Neural crest cell (in vitro differentiated cells): ENCODE results near the gene SHROOM2. TPM values are rescaled to one million over a fixed set of nuclear protein-coding genes. Genes with fewer than 3 reads are reported as not detected.

Source experiments
- DNase-seq: peaks from one replicate; pipeline ENCODE4 v3.0.0; 2021; ENCODE audit warnings: low read depth, mixed read lengths, low spot score
- H3K27ac Mint-ChIP-seq: one replicate; pipeline ENCODE4 v1.8.0; 2021; ENCODE audit warnings: mild to moderate bottlenecking, mixed read lengths; ENCODE audit not compliant: unreplicated experiment
- H3K27me3 Mint-ChIP-seq: 2 replicates; pipeline ENCODE4 v1.8.0; 2021; ENCODE audit warnings: low read depth, mild to moderate bottlenecking, mixed read lengths
- H3K36me3 Mint-ChIP-seq: 2 replicates; pipeline ENCODE4 v1.8.0; 2021; ENCODE audit warnings: low read depth, mild to moderate bottlenecking, mixed read lengths
- H3K4me1 Mint-ChIP-seq: 2 replicates; pipeline ENCODE4 v1.8.0; 2021; ENCODE audit warnings: mixed read lengths
- H3K4me3 Mint-ChIP-seq: one replicate; pipeline ENCODE4 v1.8.0; 2021; ENCODE audit warnings: mild to moderate bottlenecking, mixed read lengths
- H3K9me3 Mint-ChIP-seq: 2 replicates; pipeline ENCODE4 v1.8.0; 2021; ENCODE audit warnings: mixed read lengths
- total RNA-seq: library from RNA; stranded (reverse); gene quantifications from 2 replicates; pipeline ENCODE4 v1.2.1, GENCODE V29; 2021
- TF ChIP-seq, protein P1 (sequence below): fragments of 200-600 bp; sonication (generic); conservative IDR thresholded peaks from 2 replicates; pipeline ENCODE4 v1.5.0; 2021; ENCODE audit warnings: antibody characterized with exemption, mild to moderate bottlenecking

The SHROOM2 gene
- total RNA-seq, 1 donor from 2014 or later: 11.1 TPM

DNA sequence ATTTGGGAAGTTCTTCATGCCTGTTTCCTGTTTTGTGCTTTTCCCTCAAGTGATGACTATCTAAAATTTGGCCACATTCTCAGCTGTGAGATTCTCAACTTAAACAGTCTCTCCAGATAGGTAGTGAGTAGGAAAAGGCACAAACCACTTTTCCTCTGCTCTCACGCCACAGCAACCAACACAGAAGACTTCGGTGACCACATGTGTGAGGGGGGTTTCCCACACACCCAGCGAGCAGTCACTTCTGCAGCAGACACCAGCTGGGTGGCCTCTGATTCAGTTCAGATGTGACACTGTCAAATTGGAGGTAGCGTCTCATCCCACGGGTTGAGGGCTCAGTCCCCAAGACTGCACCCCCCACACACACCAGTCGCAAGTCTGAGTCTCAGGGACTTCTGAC, 155.9 kb downstream of the SHROOM2 start:
- no peak for DNase-seq
- no peaks in the 10 kb centered on the region for H3K27me3 Mint-ChIP-seq
- no peak overlapping the region for H3K4me3 Mint-ChIP-seq
- H3K4me1 Mint-ChIP-seq: peaks cover 3% of the 10 kb centered on the region
- peak overlapping the region; percentile 19 for H3K27ac Mint-ChIP-seq
- TF ChIP-seq, protein P1, sequence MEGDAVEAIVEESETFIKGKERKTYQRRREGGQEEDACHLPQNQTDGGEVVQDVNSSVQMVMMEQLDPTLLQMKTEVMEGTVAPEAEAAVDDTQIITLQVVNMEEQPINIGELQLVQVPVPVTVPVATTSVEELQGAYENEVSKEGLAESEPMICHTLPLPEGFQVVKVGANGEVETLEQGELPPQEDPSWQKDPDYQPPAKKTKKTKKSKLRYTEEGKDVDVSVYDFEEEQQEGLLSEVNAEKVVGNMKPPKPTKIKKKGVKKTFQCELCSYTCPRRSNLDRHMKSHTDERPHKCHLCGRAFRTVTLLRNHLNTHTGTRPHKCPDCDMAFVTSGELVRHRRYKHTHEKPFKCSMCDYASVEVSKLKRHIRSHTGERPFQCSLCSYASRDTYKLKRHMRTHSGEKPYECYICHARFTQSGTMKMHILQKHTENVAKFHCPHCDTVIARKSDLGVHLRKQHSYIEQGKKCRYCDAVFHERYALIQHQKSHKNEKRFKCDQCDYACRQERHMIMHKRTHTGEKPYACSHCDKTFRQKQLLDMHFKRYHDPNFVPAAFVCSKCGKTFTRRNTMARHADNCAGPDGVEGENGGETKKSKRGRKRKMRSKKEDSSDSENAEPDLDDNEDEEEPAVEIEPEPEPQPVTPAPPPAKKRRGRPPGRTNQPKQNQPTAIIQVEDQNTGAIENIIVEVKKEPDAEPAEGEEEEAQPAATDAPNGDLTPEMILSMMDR: no peak
- peaks cover 10% of the 10 kb centered on the region for H3K36me3 Mint-ChIP-seq
- no peaks in the 10 kb centered on the region for H3K9me3 Mint-ChIP-seq

GRCh38 chrX:9943420-9943819, 157.2 kb downstream of the SHROOM2 start:
- Mint-ChIP-seq H3K27ac (no peak overlapping the region), H3K27me3 (no peaks in the 10 kb centered on the region), H3K36me3 (peaks cover 12% of the 10 kb centered on the region), H3K4me3 (no peak overlapping the region), H3K4me1 (peaks cover 8% of the 10 kb centered on the region), H3K9me3 (no peaks in the 10 kb centered on the region)
- DNase-seq: no peak
- TF ChIP-seq, protein P1: no peak

DNA sequence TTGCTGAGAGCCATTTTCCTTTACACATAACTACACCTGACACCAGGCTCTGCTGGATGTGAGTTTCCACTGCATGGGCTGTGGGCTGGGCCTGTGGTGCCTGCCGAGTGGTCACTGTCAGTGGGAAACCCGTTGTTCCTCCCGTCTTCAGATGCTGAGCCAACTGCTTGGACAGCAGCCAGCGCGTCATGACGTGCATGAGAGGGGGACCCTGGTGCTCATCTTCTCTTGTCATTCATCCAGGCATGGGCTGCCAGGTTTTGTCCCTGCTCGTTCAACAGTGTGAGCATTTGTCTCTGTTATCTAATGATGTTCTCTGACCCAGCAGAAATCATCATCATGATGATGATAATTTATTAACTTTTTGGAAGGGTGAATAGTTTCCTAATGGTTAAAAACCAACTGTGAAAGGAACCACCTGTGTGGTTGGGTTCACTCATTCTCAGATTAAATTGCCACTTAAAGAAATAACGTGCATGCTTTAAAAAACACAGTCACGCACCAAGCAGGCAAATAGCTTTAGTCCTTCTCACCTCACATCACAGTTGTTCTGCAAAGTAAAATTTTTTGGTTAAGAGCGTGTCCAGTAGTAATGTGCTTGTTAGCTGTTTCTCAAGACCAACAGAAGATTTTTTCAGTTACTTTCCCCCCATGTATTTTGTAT, 161.0 kb downstream of the SHROOM2 start:
- no peak for DNase-seq
- no peak overlapping the region for H3K4me3 Mint-ChIP-seq
- peaks cover 26% of the 10 kb centered on the region for H3K36me3 Mint-ChIP-seq
- H3K9me3 Mint-ChIP-seq: peaks cover 8% of the 10 kb centered on the region
- no peak overlapping the region for H3K27ac Mint-ChIP-seq
- H3K4me1 Mint-ChIP-seq: peaks cover 4% of the 10 kb centered on the region
- H3K27me3 Mint-ChIP-seq: no peaks in the 10 kb centered on the region
- TF ChIP-seq, protein P1: no peak

DNA sequence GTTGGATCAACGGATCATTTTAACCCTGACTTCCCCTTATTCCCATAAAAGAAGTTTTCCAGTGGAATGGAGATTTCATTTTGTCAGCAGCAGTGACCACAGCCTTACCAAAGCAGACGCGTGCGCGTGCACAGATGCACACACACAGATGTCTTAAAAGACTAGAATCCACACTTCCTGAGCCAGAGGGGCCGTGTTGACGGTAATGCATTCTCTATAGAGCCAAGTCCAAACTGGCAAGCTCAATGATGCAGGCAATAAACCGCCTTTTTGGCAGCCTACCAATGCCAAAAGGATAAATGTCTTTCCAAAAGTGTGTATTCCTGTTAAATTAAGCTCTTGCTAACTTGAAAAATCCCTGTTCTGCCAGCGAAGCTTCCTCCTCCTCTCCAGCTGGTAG, 162.2 kb downstream of the SHROOM2 start:
- TF ChIP-seq, protein P1: no peak
- peaks cover 10% of the 10 kb centered on the region for H3K9me3 Mint-ChIP-seq
- no peak for DNase-seq
- peaks cover 29% of the 10 kb centered on the region for H3K36me3 Mint-ChIP-seq
- H3K27ac Mint-ChIP-seq: no peak overlapping the region
- H3K4me1 Mint-ChIP-seq: peaks cover 4% of the 10 kb centered on the region
- H3K4me3 Mint-ChIP-seq: no peak overlapping the region
- H3K27me3 Mint-ChIP-seq: no peaks in the 10 kb centered on the region

DNA sequence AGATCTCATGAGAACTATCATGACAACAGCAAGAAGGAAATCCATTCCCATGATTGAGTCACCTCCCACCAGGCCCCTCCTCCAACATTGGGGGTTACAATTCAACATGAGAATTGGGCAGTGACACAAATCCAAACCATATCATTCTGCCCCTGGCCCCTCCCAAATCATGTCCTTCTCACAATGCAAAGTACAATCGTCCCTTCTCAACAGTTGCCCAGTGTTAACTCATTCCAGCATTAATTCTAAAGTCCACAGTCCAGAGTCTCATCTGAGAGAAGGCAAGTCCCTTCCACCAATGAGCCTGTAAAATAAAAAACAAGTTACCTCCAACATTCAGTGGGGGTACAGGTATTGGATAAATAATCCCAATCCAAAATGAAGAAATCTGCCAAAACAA, 166.1 kb downstream of the SHROOM2 start:
- Mint-ChIP-seq H3K36me3 (peaks cover 29% of the 10 kb centered on the region), H3K27me3 (no peaks in the 10 kb centered on the region), H3K9me3 (peaks cover 15% of the 10 kb centered on the region), H3K4me1 (peaks cover 4% of the 10 kb centered on the region), H3K4me3 (no peak overlapping the region), H3K27ac (peak overlapping the region; percentile 50)
- TF ChIP-seq, protein P1: no peak
- no peak for DNase-seq
